ENCODE data around the gene RBM7. TPM values are rescaled to one million over a fixed set of nuclear protein-coding genes. Genes with fewer than 3 reads are reported as not detected.

The RBM7 gene
- total and polyA plus RNA-seq, 2 of the 8 experiments (the other 6 are each of a cell fraction or from before 2014, with no cell fraction given): 18.0 to 45.7 TPM

- Histone ChIP-seq H3K23ac (ENCODE audit: insufficient read length) (no peak overlapping the region), H2BK120ac (replicated peaks; ENCODE audit: low read depth, low read length) (no peak overlapping the region), H3K4me2 (ENCODE audit: insufficient read depth in 1 of 2, low read depth in 2 of 2, low read length in 2 of 2) (no peak overlapping the region), H2BK20ac (ENCODE audit: low read length) (no peak overlapping the region), H3K36me3 (ENCODE audit: control insufficient read depth in 2 of 4, insufficient read depth in 4 of 4, low read length in 3 of 4) (peaks cover 2 to 55% (median 24%) of the 10 kb centered on the region in 4 experiments; a peak in 7 of 8 replicates), H3K14ac (ENCODE audit: insufficient read length) (no peak overlapping the region), H4K8ac (ENCODE audit: extremely low read depth, insufficient read depth, low read length) (no peak overlapping the region), H4K5ac (ENCODE audit: insufficient read length, low read depth, low read length) (no peak overlapping the region), H3K4ac (replicated peaks; ENCODE audit: insufficient read length, low read depth, low read length) (no peak overlapping the region), H3K4me3 (ENCODE audit: extremely low read depth in 1 of 4, insufficient read depth in 2 of 4, low read depth in 3 of 4, low read length in 4 of 4) (no peak overlapping the region), H2AFZ (ENCODE audit: low read length) (no peak overlapping the region), H4K91ac (replicated peaks; ENCODE audit: insufficient read length, low read length) (no peak overlapping the region), H3K79me2 (ENCODE audit: control insufficient read depth in 1 of 2, insufficient read depth in 2 of 2, low read length in 2 of 2) (peaks cover 5 to 82% of the 10 kb centered on the region in 2 experiments; a peak in 3 of 4 replicates), H2BK5ac (ENCODE audit: low read depth, low read length) (no peak overlapping the region), H3K4me1 (replicated peaks in 1 of 4; ENCODE audit: control insufficient read depth in 3 of 4, insufficient read depth in 4 of 4, low read length in 3 of 4) (no peaks in the 10 kb centered on the region; a peak in 1 of 7 replicates), H3K18ac (ENCODE audit: extremely low read depth, low read length) (no peak overlapping the region), H2BK12ac (ENCODE audit: low read depth, low read length) (no peak overlapping the region), H3K79me1 (ENCODE audit: low read depth, low read length) (peaks cover 3% of the 10 kb centered on the region), H4K20me1 (replicated peaks in 1 of 2; ENCODE audit: control insufficient read depth in 1 of 2, insufficient read depth in 2 of 2, low read length in 2 of 2) (peaks cover 0 to 4% of the 10 kb centered on the region in 2 experiments), H3K23me2 (ENCODE audit: low read depth, low read length) (no peaks in the 10 kb centered on the region), H3K9me3 (ENCODE audit: insufficient read depth in 2 of 2, low read depth in 1 of 2, low read length in 1 of 2) (no peaks in the 10 kb centered on the region), H3K56ac (replicated peaks; ENCODE audit: insufficient read length, low read depth, low read length) (no peak overlapping the region), H3K27me3 (replicated peaks in 1 of 4; ENCODE audit: control insufficient read depth in 3 of 4, extremely low read depth in 1 of 4, insufficient read depth in 3 of 4, low read length in 3 of 4) (no peaks in the 10 kb centered on the region), H2AK5ac (ENCODE audit: low read depth, low read length) (no peak overlapping the region), H3K27ac (ENCODE audit: low read depth, low read length) (no peak overlapping the region), H2BK15ac (ENCODE audit: low read length) (no peak overlapping the region), H3K9ac (replicated peaks in 1 of 4; ENCODE audit: extremely low read depth in 1 of 4, low read depth in 3 of 4, low read length in 3 of 4) (no peak overlapping the region)
- WGBS, 2 experiments (ENCODE audit: extremely low coverage in 1 of 2, insufficient coverage in 1 of 2, insufficient read length in 1 of 2, insufficient replicate concordance in 2 of 2, low coverage in 1 of 2, low lambda C conversion rate in 2 of 2, missing lambda C conversion rate in 1 of 2): 97% methylated on average over 2 of the region's 2 CpGs; no CpG with 5 or more reads in 1 of the 2 experiments
- DNase-seq (ENCODE audit: low read depth in 1 of 2, low spot score in 2 of 2): no peak
- no peak for FAIRE-seq
- CTCF ChIA-PET (ENCODE audit: partially characterized antibody): interaction anchor here (1.5 kb wide), 1 partner anchor 51 kb away, joined by 3 read pairs; no protein-coding TSS in a partner anchor
- no peak for TF ChIP-seq PHF8 (conservative IDR thresholded peaks at IDR 0.05; ENCODE audit: low read depth, low read length)
- TF ChIP-seq ASH2L (IDR thresholded peaks at IDR 0.05; ENCODE audit: low read length): no peak
- TF ChIP-seq CHD1 (IDR thresholded peaks at IDR 0.05; ENCODE audit: low read depth, low read length): no peak
- no peak for TF ChIP-seq JUND (IDR thresholded peaks at IDR 0.05; ENCODE audit: low read length)
- no peak for TF ChIP-seq RBBP5 (IDR thresholded peaks at IDR 0.05; ENCODE audit: borderline replicate concordance, low read depth, low read length)
- TF ChIP-seq KDM5A (IDR thresholded peaks at IDR 0.05; ENCODE audit: low read length): no peak
- no peak for TF ChIP-seq KDM4A (IDR thresholded peaks at IDR 0.05; ENCODE audit: low read depth, low read length, severe bottlenecking)
- no peak for TF ChIP-seq CREB1 (IDR thresholded peaks at IDR 0.05)
- no peak for TF ChIP-seq MAFK (IDR thresholded peaks at IDR 0.05; ENCODE audit: low read depth, low read length)
- no peak for TF ChIP-seq POLR2AphosphoS5 (IDR thresholded peaks at IDR 0.05; ENCODE audit: low read depth, low read length)
- no peak for TF ChIP-seq CBX5 (IDR thresholded peaks at IDR 0.05; ENCODE audit: low read depth, low read length)
- TF ChIP-seq FOSL1 (IDR thresholded peaks at IDR 0.05; ENCODE audit: insufficient read depth, low read depth, low read length): no peak
- no peak for TF ChIP-seq YY1 (IDR thresholded peaks at IDR 0.05; ENCODE audit: low read depth, low read length)
- POLR2A ChIA-PET (ENCODE audit: partially characterized antibody): interaction anchor here (0.8 to 1.0 kb wide), 2 partner anchors 31 to 43 kb away, joined by 3 read pairs; no protein-coding TSS in a partner anchor
Observed at GRCh38 chr11:114447444-114447843, 47.0 kb downstream of the RBM7 start.
